Activated CD8-positive, alpha-beta memory T cell treated with anti-CD3 and anti-CD28 coated beads for 1 hour (primary cell): ENCODE data around the gene FMO4.
"Not testable (repeated sequence)": the region's sequence is repeated elsewhere in the genome, so short reads cannot be mapped to it uniquely, and the experiment has no call there.

Experiments
- DNase-seq, 2 donors: peaks; one replicate each; pipeline ENCODE4 v3.0.0-alpha.2; 2020; ENCODE audit warnings: low read depth in 1 of 2; ENCODE audit errors: extremely low read depth in 1 of 2

Gene FMO4

GRCh38 chr1:171313835-171314320 is at the start of gene FMO4:
Gene FMO4 (plus strand): TSS chr1:171314183. CDS start chr1:171319826, 5,643 bp downstream.
- peak; percentile 50 to 54 for DNase-seq

GRCh38 chr1:171265686-171266085 is 48.3 kb upstream of the FMO4 start:
- no peak for DNase-seq

GRCh38 chr1:171266930-171267329 is 47.1 kb upstream of the FMO4 start:
- no peak for DNase-seq

GRCh38 chr1:171267391-171267790 is 46.6 kb upstream of the FMO4 start:
- no peak for DNase-seq

- DNase-seq = no peak
Measured at GRCh38 chr1:171270806-171271205, 43.2 kb upstream of the FMO4 start.

- DNase-seq = no peak
Measured at GRCh38 chr1:171277534-171277933, 36.4 kb upstream of the FMO4 start.

GRCh38 chr1:171279234-171279633 is 34.7 kb upstream of the FMO4 start:
- no peak for DNase-seq

GRCh38 chr1:171279678-171280077 is 34.3 kb upstream of the FMO4 start:
- no peak for DNase-seq

GRCh38 chr1:171280599-171280998 is 33.4 kb upstream of the FMO4 start:
- DNase-seq = no peak

- no peak for DNase-seq
Measured at GRCh38 chr1:171286032-171286705, 27.8 kb upstream of the FMO4 start.

GRCh38 chr1:171290621-171291020 is 23.4 kb upstream of the FMO4 start:
- no peak for DNase-seq

GRCh38 chr1:171292799-171293198 is 21.2 kb upstream of the FMO4 start:
- DNase-seq = no peak

- not testable (repeated sequence) for DNase-seq
Measured at GRCh38 chr1:171295383-171295782, 18.6 kb upstream of the FMO4 start.

GRCh38 chr1:171295821-171296220 is 18.2 kb upstream of the FMO4 start:
- no peak for DNase-seq

- DNase-seq = no peak
Measured at GRCh38 chr1:171296897-171297296, 17.1 kb upstream of the FMO4 start.

GRCh38 chr1:171298696-171299095 is 15.3 kb upstream of the FMO4 start:
- DNase-seq = no peak

GRCh38 chr1:171299342-171299741 is 14.6 kb upstream of the FMO4 start:
- no peak for DNase-seq

GRCh38 chr1:171300401-171300800 is 13.6 kb upstream of the FMO4 start:
- no peak for DNase-seq

- DNase-seq = no peak
Measured at GRCh38 chr1:171310661-171311087, 3.3 kb upstream of the FMO4 start.

- DNase-seq = no peak
Measured at GRCh38 chr1:171311771-171312558, 2.0 kb upstream of the FMO4 start.

GRCh38 chr1:171313319-171313834 is 606 bp upstream of the FMO4 start:
- no peak for DNase-seq

- no peak for DNase-seq
Measured at GRCh38 chr1:171329251-171329650, 15.3 kb downstream of the FMO4 start.
